Left forelimb (tissue), 1 donor: ENCODE results near the gene NCDN.

Source experiments
- DNase-seq: peaks from one replicate; pipeline ENCODE4 v3.0.0-alpha.2; 2018; ENCODE audit warnings: low spot score

Gene NCDN

GRCh38 chr1:35554266-35555211 is 3.1 kb upstream of the NCDN start:
- DNase-seq, result no peak

- DNase-seq, result no peak
Measured at GRCh38 chr1:35555212-35555584, 2.4 kb upstream of the NCDN start.

- DNase-seq, result no peak
Measured at GRCh38 chr1:35555601-35556477, 1.8 kb upstream of the NCDN start.

DNA sequence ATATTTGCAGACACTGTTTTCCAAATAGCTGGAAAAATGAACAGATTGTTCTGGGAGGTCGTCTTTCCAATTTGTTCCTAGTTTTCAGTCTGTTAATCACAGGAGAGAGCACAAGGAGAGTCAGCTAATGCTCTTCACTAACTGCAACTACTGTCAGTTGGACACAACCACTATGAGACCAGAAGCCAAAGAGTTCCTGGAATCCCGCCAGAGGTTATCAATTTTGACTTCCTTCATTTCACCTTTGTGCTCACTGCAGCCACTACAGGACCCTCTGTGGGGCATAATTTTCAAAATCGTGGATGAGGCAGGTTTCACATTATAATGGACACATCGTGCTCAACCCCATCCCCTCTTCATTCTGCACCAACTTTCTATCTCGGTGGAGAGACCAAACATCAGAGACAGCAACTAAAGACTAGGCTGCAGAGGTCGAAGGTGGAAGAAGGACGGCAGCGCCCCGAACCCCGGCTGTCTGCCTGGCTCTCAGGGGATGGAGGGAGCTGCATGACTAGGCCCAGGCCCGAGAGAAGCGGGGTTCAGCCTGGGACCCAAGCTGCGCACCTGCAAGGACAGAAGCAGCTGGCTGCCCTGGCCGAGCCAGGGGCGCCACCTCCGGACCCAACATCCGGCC is 998 bp upstream of the NCDN start:
- DNase-seq, result no peak

- no peak for DNase-seq
Measured at GRCh38 chr1:35557118-35557610, 435 bp upstream of the NCDN start, which contains the start of gene KIAA0319L. KIAA0319L (minus strand) TSS chr1:35557403; CDS start chr1:35554491, 2,912 bp downstream.

- no peak for DNase-seq
Measured at GRCh38 chr1:35558374-35559316, 1.0 kb downstream of the NCDN start.

DNA sequence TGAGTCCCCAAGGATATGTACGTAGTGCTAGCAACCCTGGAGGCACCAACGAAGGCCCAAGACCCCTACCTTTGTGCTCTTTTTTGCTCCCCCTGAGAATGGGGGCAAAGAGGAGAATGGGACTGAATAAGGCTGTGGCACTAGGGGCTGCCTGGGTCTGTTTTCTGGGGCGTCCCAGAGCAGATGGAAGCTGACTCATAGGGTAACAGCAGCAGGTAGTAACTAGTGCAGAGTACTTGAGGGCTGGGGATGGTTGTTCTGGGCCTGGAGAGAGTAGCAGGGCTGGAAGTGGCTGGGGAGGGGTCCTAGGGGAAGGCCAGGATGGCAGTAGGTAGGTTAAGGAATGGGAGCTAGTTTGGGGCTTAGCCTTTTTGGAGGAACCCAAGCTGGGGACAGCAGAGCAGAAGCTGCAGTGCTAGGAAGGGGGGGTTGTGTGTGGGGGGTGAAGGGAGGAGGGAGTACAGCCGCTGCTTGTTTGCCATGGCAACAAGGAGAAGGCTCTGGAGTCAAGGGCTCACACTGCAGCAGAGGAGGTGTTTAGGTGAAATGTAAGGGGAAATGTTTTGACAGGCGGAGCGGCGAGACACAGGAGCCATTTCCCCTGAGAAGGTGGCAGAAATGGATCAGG is 1.8 kb downstream of the NCDN start:
- DNase-seq, result no peak

GRCh38 chr1:35560256-35561225 is 2.9 kb downstream of the NCDN start:
- DNase-seq, result no peak

DNA sequence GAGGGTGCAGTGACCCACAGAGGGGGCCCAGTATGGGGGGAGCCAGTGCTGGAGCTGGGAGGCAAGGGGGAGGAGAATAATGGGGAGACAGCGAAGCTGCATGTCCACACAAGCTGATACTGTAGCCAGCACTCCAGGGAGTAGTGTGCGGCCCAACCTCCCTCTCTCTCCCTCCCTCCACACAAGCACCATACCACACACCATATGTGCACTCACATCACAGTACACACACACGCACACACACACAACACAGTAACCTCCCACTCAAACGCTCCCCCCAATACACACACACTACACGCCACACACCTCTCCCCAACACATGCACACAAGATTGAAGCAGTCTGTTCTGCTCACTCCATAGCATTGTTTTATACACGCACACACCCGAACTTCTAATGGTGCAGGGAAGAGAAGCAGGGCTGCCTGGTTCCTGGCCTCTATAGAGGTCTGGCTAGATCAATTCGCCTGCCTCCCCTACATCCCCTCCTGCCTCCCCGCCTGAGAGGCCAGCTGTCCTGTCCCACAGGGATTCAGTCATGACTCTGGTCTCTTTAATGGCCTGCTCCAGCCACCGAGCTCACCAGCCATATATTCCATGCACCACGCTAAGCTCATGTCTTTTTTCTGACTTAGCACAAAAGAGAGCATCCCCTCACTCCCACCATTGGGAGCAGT is 3.8 kb downstream of the NCDN start:
- DNase-seq, result no peak

DNA sequence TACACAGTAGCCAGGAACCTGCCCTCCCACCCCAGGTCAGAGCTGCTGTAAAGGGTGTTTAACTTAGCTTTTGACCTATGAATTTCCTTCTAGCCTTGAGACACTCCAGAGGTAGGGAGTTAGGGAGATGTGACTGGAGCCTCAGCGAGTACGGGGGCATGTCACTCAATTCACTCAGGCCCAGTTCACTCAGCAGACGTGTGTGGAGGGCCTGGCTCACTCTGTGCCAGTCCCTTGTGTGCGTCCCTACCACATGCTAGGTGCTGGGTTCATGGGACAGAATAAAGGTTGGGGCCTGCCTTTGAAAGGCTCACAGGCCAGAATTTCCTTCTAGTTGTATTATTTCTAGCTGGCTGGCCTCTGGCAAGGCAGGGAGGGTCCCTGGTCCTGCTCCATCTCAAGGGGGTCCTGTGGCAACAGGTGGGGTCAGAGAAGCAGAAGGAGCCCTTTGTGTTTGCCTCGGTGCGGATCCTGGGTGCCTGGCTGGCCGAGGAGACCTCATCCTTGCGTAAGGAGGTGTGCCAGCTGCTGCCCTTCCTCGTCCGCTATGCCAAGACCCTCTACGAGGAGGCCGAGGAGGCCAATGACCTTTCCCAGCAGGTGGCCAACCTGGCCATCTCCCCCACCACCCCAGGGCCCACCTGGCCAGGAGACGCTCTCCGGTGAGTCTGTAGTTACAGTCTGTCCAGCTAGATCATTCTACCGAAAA is 4.5 kb downstream of the NCDN start:
- no peak for DNase-seq

DNA sequence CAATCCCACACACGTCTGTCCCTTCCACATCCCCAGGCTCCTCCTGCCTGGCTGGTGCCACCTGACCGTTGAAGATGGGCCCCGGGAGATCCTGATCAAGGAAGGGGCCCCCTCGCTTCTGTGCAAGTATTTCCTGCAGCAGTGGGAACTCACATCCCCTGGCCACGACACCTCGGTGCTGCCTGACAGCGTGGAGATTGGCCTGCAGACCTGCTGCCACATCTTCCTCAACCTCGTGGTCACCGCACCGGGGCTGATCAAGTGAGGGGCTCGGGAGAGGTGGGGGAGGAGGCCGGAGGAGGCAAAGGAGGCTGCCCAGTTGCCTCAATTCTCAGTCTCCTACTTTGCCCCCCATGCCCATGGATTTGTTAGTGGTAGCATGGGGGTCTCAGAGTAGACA is 5.6 kb downstream of the NCDN start:
- DNase-seq, result no peak

GRCh38 chr1:35564037-35564883 is 6.7 kb downstream of the NCDN start:
- no peak for DNase-seq

- no peak for DNase-seq
Measured at GRCh38 chr1:35564884-35565741, 7.5 kb downstream of the NCDN start.

DNA sequence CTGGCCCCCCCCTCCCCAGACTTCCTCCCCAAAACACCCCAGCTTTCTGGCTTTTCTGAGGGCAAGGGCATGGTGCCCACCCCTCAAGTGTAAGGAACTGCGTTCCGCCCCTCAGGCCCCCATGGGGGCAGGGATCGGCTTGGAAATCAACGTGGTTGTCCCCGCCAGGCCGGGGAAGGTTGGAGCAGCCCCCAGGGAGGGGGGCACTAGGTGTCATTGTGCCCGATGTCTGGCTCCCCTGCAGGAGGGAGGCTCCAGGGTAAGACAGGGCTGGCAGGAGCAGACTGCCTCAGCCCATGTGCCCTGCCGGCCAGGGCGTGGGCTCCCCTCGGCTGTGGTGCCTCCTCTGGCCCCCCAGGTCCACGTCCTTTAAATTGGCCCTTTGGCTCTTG is 8.1 kb downstream of the NCDN start:
- DNase-seq, result no peak

GRCh38 chr1:35567947-35568558 is 10.5 kb downstream of the NCDN start:
- no peak for DNase-seq

DNA sequence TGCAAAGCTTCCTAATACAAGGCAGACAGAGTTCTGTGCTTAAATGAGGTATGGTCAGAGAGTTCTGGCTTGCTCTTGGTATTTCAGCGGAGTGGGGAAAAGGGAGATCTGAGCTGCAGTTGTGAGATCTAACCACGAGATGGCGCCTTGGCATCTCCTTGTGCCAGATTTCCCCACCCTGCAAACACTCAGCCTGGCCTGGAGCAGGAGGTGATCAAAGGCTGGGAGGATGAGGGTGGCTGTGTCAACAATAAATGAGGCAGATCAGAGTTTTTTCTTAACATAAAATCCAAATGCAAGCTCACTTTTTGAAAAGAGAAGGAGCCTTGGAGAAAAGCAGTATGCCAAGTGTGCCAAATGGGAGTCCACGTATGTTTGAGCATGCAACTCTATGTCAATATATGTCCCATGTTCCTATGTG is 11.4 kb downstream of the NCDN start:
- peak; percentile 76 for DNase-seq
